CD4-positive, alpha-beta T cell treated with Interleukin-2 at 100 ng/mL for 4 hours (primary cell): Measurements from ENCODE around the gene DMXL2.
"Not testable (repeated sequence)": the region's sequence is repeated elsewhere in the genome, so short reads cannot be mapped to it uniquely, and the experiment has no call there.

Source experiments
- DNase-seq: peaks from one replicate; pipeline ENCODE4 v3.0.0-alpha.2; 2020; ENCODE audit warnings: low spot score

Gene DMXL2

DNA sequence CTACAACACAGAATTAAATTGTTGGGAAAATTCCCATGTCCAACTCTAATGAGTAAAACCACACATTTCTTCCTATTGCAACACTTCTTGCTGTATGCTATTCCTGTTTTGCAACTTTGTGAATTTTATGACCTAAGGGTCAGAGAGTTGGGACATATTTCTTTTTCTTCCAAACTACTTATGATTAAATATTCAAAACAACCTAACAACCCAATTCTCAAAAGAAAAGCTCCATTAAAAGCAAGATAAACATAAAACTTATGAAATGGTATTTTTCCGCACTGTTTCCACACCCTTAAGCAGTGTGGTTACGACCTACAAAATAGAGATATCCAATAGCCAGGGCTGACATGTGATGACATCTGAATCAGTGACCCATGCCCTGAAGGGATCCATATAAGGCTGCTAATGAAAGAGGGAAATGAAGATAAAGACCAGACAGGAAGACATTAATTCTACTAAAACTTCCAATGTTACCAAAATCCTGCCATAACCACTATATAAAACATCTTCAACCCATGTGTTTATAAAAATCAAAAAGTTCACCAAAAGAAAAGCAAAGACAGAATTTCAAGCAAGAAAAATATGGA is 45.6 kb downstream of the DMXL2 start:
- DNase-seq = no peak

- DNase-seq = no peak
Observed at GRCh38 chr15:51576286-51576850, 46.2 kb downstream of the DMXL2 start.

DNA sequence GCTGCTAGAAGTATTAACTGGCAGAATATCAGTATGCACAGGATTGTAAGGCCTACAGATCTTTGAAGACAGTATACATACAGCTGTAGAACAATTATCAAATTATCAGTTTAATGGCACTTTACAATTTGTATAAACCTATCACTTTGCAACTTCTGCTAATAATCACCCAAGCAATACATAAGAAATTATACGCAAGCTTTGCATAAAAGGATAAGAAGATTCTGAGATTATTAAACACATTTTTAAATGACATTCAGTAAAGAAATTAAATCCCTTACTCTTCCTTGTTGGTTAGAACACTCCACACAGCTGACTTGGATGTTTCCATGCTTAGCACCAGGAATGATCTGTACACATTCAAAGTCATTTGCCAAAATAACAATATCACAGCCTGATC is 46.8 kb downstream of the DMXL2 start:
- no peak for DNase-seq

DNA sequence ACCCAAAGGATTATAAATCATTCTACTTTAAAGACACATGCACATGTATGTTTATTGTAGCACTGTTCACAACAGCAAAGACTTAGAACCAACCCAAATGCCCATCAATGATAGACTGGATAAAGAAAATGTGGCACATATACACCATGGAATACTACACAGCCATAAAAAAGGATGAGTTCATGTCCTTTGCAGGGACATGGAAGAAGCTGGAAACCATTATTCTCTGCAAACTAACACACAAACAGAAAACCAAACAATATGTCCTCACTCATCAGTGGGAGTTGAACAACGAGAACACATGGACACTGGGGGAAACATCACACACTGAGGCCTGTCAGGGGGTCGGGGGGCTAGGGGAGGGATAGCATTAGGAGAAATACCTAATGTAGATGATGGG is 49.2 kb downstream of the DMXL2 start:
- DNase-seq = not testable (repeated sequence)

GRCh38 chr15:51568939-51569784 is 53.4 kb downstream of the DMXL2 start:
- not testable (repeated sequence) for DNase-seq

- DNase-seq = no peak
Observed at GRCh38 chr15:51561271-51561670, 61.3 kb downstream of the DMXL2 start.

- DNase-seq = no peak
Observed at GRCh38 chr15:51558876-51559275, 63.7 kb downstream of the DMXL2 start.

- DNase-seq = no peak
Observed at GRCh38 chr15:51558411-51558810, 64.2 kb downstream of the DMXL2 start.

- DNase-seq = no peak
Observed at GRCh38 chr15:51550841-51551240, 71.7 kb downstream of the DMXL2 start.

- DNase-seq = no peak
Observed at GRCh38 chr15:51547656-51548055, 74.9 kb downstream of the DMXL2 start.

DNA sequence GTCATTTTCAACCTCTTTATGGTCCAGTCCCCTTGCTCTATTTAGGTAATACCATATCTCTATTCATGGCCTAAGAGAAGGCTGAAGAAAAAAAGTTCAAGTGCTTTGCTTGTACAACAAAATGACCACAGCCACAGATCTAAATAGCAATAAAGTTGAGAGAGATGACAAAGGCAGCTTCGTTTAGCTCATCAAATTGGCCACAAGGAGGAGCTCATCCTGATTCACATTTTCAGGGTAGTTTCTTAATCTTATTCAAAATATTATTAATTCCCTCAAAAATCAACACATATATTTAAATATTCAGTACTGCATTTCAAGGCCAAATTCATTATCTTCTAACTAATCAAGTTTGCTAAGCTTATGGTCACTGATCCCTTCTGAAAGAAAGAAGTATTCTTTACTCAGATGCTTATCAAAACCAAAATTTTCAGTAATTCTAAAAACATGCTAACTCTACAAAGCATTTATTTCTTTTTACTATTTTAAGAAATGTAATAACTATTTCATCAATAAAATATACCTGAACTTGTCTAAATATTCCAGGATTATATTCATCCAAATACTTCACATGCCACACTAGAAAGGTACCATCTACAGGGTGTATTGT is 85.5 kb downstream of the DMXL2 start:
- DNase-seq = no peak

GRCh38 chr15:51533672-51534398 is 88.7 kb downstream of the DMXL2 start:
- no peak for DNase-seq

DNA sequence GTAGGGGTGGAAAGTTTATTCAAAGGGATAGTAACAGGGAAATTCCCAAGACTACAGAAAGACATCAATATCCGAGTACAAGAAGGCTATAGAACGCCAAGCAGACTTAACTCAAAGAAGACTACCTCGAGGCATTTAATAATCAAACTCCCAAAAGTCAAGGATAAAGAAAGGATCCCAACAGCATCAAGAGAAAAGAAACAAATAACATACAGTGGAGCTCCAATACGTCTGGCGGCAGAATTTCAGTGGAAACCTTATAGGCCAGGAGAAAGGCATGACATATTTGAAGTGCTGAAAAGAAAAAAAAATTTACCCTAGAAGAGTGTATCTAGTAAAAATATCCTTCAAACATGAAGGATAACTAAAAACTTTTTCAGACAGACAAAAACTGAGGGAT is 95.6 kb downstream of the DMXL2 start:
- no peak for DNase-seq

DNA sequence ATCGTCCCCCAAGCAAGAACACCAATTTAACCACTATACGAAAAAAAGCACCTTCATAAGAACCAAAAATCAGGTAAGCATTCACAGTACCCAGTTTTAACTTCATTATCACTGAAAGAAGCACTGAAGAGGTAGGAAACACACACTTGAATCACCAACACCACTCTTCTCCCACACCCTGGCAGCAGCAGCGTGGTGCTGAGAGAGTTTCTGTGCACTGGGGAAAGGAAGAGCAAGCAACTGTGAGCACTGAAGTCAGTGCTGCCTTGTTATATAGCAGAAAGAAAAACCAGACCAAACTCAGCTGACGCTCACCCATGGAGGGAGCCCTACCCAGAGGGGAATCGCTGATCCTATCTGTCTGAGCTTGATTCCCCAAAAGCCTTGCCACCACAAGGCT is 98.2 kb downstream of the DMXL2 start:
- DNase-seq = no peak

- no peak for DNase-seq
Observed at GRCh38 chr15:51516291-51516690, 106.3 kb downstream of the DMXL2 start.

GRCh38 chr15:51505251-51505650 is 117.3 kb downstream of the DMXL2 start:
- DNase-seq = no peak

- DNase-seq = no peak
Observed at GRCh38 chr15:51503003-51503402, 119.6 kb downstream of the DMXL2 start.

DNA sequence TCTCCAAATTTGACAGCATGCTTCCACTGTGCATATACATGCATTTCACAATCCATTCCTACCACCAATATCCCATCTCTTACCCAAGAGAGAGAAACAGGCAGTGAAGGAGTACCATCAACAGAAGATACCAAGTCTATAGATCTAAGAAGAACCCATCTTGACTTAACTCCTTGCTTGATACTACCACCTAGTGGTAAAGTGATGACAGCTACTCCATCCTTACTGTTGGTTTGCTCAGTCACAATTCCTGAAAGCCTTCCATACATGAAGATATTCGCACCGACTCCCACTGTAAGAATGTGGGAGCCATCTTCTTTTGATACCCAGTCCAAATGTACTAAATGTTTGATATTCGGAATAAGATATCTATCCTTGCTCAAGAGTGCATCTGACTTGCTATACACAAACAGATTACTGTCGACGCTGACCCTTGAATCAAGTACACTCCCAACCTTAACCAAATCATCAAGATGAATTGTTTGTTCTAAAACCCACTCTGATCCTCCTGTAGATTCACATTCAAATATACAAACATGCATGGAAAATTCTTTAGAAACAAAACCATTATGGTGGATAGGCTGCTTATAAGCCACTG is 123.1 kb downstream of the DMXL2 start:
- DNase-seq = no peak

DNA sequence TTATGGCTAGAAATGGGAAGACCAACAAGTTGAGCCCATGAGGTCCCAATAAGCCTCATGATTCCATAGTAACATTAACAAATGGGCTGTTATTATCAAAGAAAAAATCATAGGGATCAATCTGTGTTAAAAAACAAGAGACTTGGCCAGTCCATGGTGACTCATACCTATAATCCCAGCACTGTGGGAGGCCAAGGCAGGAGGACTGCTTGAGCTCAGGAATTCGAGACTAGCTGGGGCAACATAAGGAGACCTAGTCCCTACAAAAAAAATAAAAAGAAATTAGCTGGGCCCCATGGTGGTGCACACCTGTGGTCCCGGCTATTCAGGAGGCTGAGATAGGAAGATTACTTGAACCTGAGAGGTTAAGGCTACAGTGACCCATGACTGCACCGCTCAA is 124.8 kb downstream of the DMXL2 start:
- no peak for DNase-seq

GRCh38 chr15:51496246-51496645 is 126.3 kb downstream of the DMXL2 start:
- DNase-seq = no peak

DNA sequence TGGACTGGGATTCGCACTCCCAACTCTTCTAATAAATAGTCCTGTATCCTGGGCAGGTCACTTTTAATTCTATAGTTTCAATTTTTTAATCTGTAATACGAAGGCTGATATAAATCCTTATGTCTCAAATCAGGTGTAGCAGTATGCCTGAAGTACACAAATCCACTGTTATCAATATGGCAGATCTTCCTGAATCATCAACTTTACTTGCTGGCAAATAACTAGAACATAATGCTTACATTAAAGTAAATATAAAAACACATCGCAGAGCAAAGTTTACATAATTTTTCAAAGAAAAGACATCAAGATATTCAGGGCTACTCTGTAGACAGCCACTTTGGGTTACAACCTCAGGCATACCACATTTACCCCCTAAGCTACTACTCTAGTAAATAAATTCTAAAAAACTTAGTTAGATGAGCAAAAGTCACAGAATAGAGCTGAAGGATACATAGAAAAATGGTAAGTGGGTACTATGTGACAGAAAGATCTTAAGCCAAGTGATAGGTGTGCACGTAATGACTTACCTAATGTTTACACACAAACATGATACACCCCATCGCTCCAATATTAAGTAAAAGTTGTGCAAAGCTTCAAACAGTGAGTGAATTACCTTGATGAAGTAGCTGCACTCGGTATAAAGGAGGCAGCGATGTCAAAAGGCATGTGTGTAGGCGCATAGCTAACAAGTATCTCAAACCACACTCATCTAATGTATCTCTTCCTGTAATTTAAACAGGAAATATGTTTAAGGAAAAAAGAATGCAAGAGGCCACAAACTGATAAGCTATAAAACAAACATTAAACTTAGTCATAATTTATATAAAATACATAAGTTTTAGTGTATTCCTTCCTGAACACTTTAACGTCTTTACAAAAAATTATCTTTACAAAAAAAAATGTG is 127.9 kb downstream of the DMXL2 start:
- no peak for DNase-seq
